ENCODE measurements around the gene TNNT1. TPM values are rescaled to one million over a fixed set of nuclear protein-coding genes. Genes with fewer than 3 reads are reported as not detected.

Gene TNNT1
- polyA plus RNA-seq, 2 of the 4 experiments (the other 2 are of a cell fraction): 140 to 155 TPM

GRCh38 chr19:55114566-55115145, 34.4 kb downstream of the TNNT1 start:
- no peak for ATAC-seq
- Histone ChIP-seq H3K9me3 (no peaks in the 10 kb centered on the region), H3K4me3 (no peak overlapping the region), H3K4me1 (peaks cover 30% of the 10 kb centered on the region), H3K4me2 (peak overlapping the region; percentile 94; the same call in 1 of the 3 replicates), H3K27ac (no peak overlapping the region)
- ChIA-PET POLR2A (no interaction called here), CTCF (interaction anchor here (0.9 to 4.1 kb wide), 5 partner anchors 26 to 389 kb away, joined by 3 to 33 read pairs (median 4); no protein-coding TSS in a partner anchor)
- DNase-seq (ENCODE audit: low read depth in 1 of 2, low spot score in 1 of 2): no peak
- TF ChIP-seq MAFK (IDR thresholded peaks at IDR 0.05; ENCODE audit: partially characterized antibody) (no peak), JUN (IDR thresholded peaks at IDR 0.05) (no peak), NFE2L2 (conservative IDR thresholded peaks at IDR 0.05; ENCODE audit: low read length) (no peak), RARB (CRISPR knock-in tag; IDR thresholded peaks at IDR 0.05) (no peak), CBX8 (IDR thresholded peaks at IDR 0.05) (no peak), PHF8 (IDR thresholded peaks at IDR 0.05; ENCODE audit: borderline replicate concordance, low read depth) (no peak), FOSB (CRISPR knock-in tag; IDR thresholded peaks at IDR 0.05) (no peak), RNF2 (IDR thresholded peaks at IDR 0.05; ENCODE audit: borderline replicate concordance, low read depth) (no peak), NPAS2 (CRISPR knock-in tag; IDR thresholded peaks at IDR 0.05; ENCODE audit: borderline replicate concordance) (no peak), CEBPB (IDR thresholded peaks at IDR 0.05) (no peak), KDM5A (IDR thresholded peaks at IDR 0.05) (no peak), RCOR1 (IDR thresholded peaks at IDR 0.05; ENCODE audit: low read depth, low read length) (no peak), HOXB13 (CRISPR knock-in tag; IDR thresholded peaks at IDR 0.05; ENCODE audit: low read depth) (no peak), POLR2AphosphoS2 (conservative IDR thresholded peaks at IDR 0.05; ENCODE audit: low read length) (no peak), JUNB (IDR thresholded peaks at IDR 0.05) (no peak), RAD21 (conservative IDR thresholded peaks at IDR 0.05 in 1 of 2, IDR thresholded peaks at IDR 0.05 in 1 of 2) (no peak), FOSL2 (IDR thresholded peaks at IDR 0.05) (no peak), FOSL2 (CRISPR knock-in tag; IDR thresholded peaks at IDR 0.05) (no peak), ZSCAN20 (CRISPR knock-in tag; IDR thresholded peaks at IDR 0.05) (no peak), E2F6 (IDR thresholded peaks at IDR 0.05; ENCODE audit: borderline replicate concordance, low read depth) (no peak), HMGXB4 (CRISPR knock-in tag; IDR thresholded peaks at IDR 0.05; ENCODE audit: borderline replicate concordance) (no peak)
- no peak for FAIRE-seq
- 95% methylated on average over 5 of the region's 9 CpGs for WGBS (ENCODE audit: missing lambda C conversion rate)

- FAIRE-seq: no peak
These were observed 35.4 kb downstream of the TNNT1 start for GRCh38 chr19:55113570-55114039.

More at GRCh38 chr19:55113570-55114039, 35.4 kb downstream of the TNNT1 start:
- H3K4me3 ChIP-seq: no peak overlapping the region
- ATAC-seq: peak in 1 of 2 experiments; percentile 7; a peak in 3 of 6 replicates
- TF ChIP-seq BHLHE40 (IDR thresholded peaks at IDR 0.05; ENCODE audit: low read depth, low read length): peak; percentile 76
- no peak for TF ChIP-seq NFE2L2 (conservative IDR thresholded peaks at IDR 0.05; ENCODE audit: low read length)
- no peak for TF ChIP-seq HDAC2 (IDR thresholded peaks at IDR 0.05)
- no peak for TF ChIP-seq EHMT2 (IDR thresholded peaks at IDR 0.05; ENCODE audit: low read depth)
- no peak for TF ChIP-seq EHF (CRISPR knock-in tag; IDR thresholded peaks at IDR 0.05)
- no peak for TF ChIP-seq KDM5A (IDR thresholded peaks at IDR 0.05)
- no peak for TF ChIP-seq CHD4 (IDR thresholded peaks at IDR 0.05; ENCODE audit: borderline replicate concordance)
- TF ChIP-seq RCOR1 (IDR thresholded peaks at IDR 0.05; ENCODE audit: low read depth, low read length): no peak
- 0 out of 6 replicates have a peak overlapping the region, but pooled peaks of 1 of the 2 experiments have one; percentile 6 for H3K27ac ChIP-seq
- H3K4me1 ChIP-seq: peaks cover 29% of the 10 kb centered on the region
- ChIA-PET POLR2A (no interaction called here), CTCF (interaction anchor here (0.6 to 1.4 kb wide), 5 partner anchors 10 to 390 kb away, joined by 3 to 5 read pairs (median 4); no protein-coding TSS in a partner anchor)
- H3K9me3 ChIP-seq: no peaks in the 10 kb centered on the region
- 0 out of 3 replicates have a peak overlapping the region, but pooled peaks have one; percentile 13 for H3K4me2 ChIP-seq
- 41% methylated on average over 12 of the region's 12 CpGs for WGBS (ENCODE audit: missing lambda C conversion rate)
- DNase-seq (ENCODE audit: low read depth in 1 of 2, low spot score in 1 of 2): peak; percentile 56 to 81

All from A549 (cell line).